Measurements from ENCODE around the gene CD38.

The CD38 gene

GRCh38 chr4:15864651-15865566, 86.8 kb downstream of the CD38 start:
- TF ChIP-seq, protein P1, sequence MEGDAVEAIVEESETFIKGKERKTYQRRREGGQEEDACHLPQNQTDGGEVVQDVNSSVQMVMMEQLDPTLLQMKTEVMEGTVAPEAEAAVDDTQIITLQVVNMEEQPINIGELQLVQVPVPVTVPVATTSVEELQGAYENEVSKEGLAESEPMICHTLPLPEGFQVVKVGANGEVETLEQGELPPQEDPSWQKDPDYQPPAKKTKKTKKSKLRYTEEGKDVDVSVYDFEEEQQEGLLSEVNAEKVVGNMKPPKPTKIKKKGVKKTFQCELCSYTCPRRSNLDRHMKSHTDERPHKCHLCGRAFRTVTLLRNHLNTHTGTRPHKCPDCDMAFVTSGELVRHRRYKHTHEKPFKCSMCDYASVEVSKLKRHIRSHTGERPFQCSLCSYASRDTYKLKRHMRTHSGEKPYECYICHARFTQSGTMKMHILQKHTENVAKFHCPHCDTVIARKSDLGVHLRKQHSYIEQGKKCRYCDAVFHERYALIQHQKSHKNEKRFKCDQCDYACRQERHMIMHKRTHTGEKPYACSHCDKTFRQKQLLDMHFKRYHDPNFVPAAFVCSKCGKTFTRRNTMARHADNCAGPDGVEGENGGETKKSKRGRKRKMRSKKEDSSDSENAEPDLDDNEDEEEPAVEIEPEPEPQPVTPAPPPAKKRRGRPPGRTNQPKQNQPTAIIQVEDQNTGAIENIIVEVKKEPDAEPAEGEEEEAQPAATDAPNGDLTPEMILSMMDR (IDR thresholded peaks at IDR 0.05; ENCODE audit: low read length, missing control alignments), result no peak
- no peak overlapping the region for H3K4me3 ChIP-seq (replicated peaks; ENCODE audit: low read depth, low read length)
- no peak for DNase-seq (ENCODE audit: low read depth)

DNA sequence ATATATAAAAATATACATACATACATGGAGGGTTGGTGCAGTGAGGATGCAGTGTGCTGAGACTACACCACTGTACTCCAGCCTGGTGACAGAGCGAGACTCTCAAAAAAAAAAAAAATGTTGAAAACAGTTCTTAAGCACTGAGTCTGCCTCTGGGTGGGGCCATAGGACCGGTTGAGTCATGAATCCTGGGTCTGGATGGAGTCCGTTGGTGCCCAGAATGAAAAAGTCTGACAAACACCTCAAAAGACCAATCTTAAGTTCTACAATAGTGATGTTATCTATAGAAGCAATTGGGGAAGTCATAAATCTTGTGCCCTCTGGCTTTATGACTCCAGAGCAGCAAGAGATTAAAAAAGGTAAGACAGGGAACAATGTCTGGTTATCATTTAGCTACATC, 90.0 kb downstream of the CD38 start:
- no peak overlapping the region for H3K4me3 ChIP-seq (replicated peaks; ENCODE audit: low read depth, low read length)
- DNase-seq (ENCODE audit: low read depth), result no peak

GRCh38 chr4:15868826-15869413, 90.8 kb downstream of the CD38 start:
- TF ChIP-seq, protein P1 (IDR thresholded peaks at IDR 0.05; ENCODE audit: low read length, missing control alignments), result no peak
- H3K4me3 ChIP-seq (replicated peaks; ENCODE audit: low read depth, low read length), result no peak overlapping the region
- DNase-seq (ENCODE audit: low read depth), result no peak

More for the DNA sequence above, 90.0 kb downstream of the CD38 start:
- TF ChIP-seq, protein P1 (IDR thresholded peaks at IDR 0.05; ENCODE audit: low read length, missing control alignments), result no peak

GRCh38 chr4:15870079-15870478, 92.0 kb downstream of the CD38 start:
- DNase-seq (ENCODE audit: low read depth), result no peak
- no peak overlapping the region for H3K4me3 ChIP-seq (replicated peaks; ENCODE audit: low read depth, low read length)
- TF ChIP-seq, protein P1 (IDR thresholded peaks at IDR 0.05; ENCODE audit: low read length, missing control alignments), result no peak

- TF ChIP-seq, protein P1 (IDR thresholded peaks at IDR 0.05; ENCODE audit: low read length, missing control alignments), result no peak
- no peak for DNase-seq (ENCODE audit: low read depth)
- H3K4me3 ChIP-seq (replicated peaks; ENCODE audit: low read depth, low read length), result no peak overlapping the region
Observed at GRCh38 chr4:15870921-15871664, 93.0 kb downstream of the CD38 start.

GRCh38 chr4:15873117-15873516, 95.0 kb downstream of the CD38 start:
- DNase-seq (ENCODE audit: low read depth), result no peak
- TF ChIP-seq, protein P1 (IDR thresholded peaks at IDR 0.05; ENCODE audit: low read length, missing control alignments), result no peak
- no peak overlapping the region for H3K4me3 ChIP-seq (replicated peaks; ENCODE audit: low read depth, low read length)
